Measurements from ENCODE around the gene RPP40.
"Not testable (repeated sequence)": the region's sequence is repeated elsewhere in the genome, so short reads cannot be mapped to it uniquely, and the experiment has no call there.

The RPP40 gene

DNA sequence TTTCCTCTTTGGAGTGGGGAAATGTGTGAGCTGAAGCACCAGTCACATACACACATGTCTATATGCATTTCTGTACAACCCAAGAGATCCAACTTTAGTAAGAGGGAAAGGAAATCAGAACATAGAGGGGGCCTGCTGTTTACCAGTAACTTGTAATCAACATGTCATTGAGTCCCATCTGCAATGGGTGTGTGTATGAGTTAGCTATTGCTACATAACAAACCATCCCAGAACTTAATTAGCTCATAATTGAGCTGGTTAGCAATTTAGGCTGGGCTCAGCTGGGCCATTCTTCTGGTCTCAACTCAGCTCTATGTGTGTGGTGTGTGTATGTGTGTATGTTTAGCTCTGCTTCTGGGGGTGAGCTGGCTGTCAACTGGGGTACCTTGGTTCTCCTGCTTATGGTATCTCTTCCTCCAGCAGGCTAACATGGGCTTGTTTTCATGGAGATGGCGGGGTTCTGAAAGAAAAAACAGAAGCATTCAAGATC, 10.3 kb upstream of the RPP40 start:
- H3K27ac ChIP-seq (ENCODE audit: low read depth, low read length): no peak overlapping the region
- no peaks in the 10 kb centered on the region for H3K9me3 ChIP-seq (ENCODE audit: control insufficient read depth, insufficient read depth, low read length)
- H3K27me3 ChIP-seq (ENCODE audit: control insufficient read depth, insufficient read depth, low read length): no peaks in the 10 kb centered on the region
- no peaks in the 10 kb centered on the region for H3K4me1 ChIP-seq (ENCODE audit: control insufficient read depth, insufficient read depth, low read length)
- no peak overlapping the region for H3K4me3 ChIP-seq (ENCODE audit: low read depth, low read length)
- H3K9ac ChIP-seq (ENCODE audit: low read depth, low read length): no peak overlapping the region
- H3K36me3 ChIP-seq (ENCODE audit: control insufficient read depth, insufficient read depth, low read length): no peaks in the 10 kb centered on the region

DNA sequence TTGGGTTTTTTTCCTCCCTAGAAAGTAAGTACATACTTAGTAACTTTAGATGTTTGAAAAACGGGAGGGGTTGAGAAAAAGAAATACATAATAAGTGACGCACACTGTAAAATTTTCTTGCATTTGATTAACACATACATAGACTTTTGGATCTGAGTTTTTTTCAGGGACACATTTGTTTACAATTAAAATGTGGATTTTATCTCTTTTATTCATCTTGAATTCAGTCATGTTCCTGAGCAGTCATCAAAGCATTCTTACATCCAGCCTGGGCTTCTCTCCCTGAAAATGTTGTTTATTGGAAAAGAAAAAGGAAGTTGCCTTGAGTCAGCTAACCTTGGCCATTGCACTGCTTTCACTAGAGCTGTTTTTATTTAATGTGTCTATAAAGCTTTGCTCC, 8.7 kb upstream of the RPP40 start:
- Histone ChIP-seq H3K9me3 (ENCODE audit: control insufficient read depth, insufficient read depth, low read length) (no peaks in the 10 kb centered on the region), H3K4me3 (ENCODE audit: low read depth, low read length) (no peak overlapping the region), H3K4me1 (ENCODE audit: control insufficient read depth, insufficient read depth, low read length) (no peaks in the 10 kb centered on the region), H3K9ac (ENCODE audit: low read depth, low read length) (no peak overlapping the region), H3K27me3 (ENCODE audit: control insufficient read depth, insufficient read depth, low read length) (no peaks in the 10 kb centered on the region), H3K27ac (ENCODE audit: low read depth, low read length) (no peak overlapping the region), H3K36me3 (ENCODE audit: control insufficient read depth, insufficient read depth, low read length) (no peaks in the 10 kb centered on the region)

DNA sequence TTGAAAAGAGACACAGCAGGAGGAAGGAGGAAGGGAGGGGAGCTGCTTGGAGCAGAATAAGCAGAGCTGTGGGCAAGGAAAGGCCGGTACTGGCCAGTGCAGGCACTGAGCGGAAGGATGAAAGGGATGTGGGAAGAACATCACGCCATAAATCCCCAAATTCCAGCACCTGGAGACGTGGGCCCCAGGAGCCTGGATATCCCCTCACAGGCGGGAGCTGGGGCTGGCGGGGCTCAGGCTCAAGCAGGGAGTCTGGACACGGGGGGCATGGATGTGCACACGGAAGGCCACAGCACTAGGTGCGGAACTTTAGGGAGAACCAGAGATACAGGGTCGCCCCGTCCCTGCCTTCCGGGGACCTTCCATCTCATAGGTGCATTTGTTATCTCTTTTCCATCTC, 7.5 kb upstream of the RPP40 start:
- Histone ChIP-seq H3K27ac (ENCODE audit: low read depth, low read length) (no peak overlapping the region), H3K9ac (ENCODE audit: low read depth, low read length) (no peak overlapping the region), H3K4me1 (ENCODE audit: control insufficient read depth, insufficient read depth, low read length) (no peaks in the 10 kb centered on the region), H3K36me3 (ENCODE audit: control insufficient read depth, insufficient read depth, low read length) (no peaks in the 10 kb centered on the region), H3K4me3 (ENCODE audit: low read depth, low read length) (no peak overlapping the region), H3K27me3 (ENCODE audit: control insufficient read depth, insufficient read depth, low read length) (no peaks in the 10 kb centered on the region), H3K9me3 (ENCODE audit: control insufficient read depth, insufficient read depth, low read length) (no peaks in the 10 kb centered on the region)

DNA sequence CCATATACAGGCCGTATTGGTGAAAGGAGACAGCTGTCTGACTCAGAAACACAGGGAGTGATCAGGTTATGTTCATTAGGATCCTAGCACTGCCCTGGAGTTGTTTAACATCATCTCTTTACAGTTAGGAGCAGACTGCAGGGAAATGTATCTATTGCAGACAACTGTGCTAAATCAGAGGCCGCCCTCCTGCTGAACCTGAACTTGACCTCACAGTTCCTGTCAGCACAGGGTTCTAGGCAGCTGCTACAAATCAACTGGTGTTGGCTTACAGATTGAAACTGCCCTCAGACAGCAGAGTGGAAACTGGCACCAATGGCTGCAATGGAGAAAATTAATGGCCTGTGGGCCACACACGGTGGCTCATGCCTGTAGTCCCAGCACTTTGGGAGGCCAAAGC, 3.7 kb upstream of the RPP40 start:
- H3K9me3 ChIP-seq (ENCODE audit: control insufficient read depth, insufficient read depth, low read length): no peaks in the 10 kb centered on the region
- no peak overlapping the region for H3K27ac ChIP-seq (ENCODE audit: low read depth, low read length)

DNA sequence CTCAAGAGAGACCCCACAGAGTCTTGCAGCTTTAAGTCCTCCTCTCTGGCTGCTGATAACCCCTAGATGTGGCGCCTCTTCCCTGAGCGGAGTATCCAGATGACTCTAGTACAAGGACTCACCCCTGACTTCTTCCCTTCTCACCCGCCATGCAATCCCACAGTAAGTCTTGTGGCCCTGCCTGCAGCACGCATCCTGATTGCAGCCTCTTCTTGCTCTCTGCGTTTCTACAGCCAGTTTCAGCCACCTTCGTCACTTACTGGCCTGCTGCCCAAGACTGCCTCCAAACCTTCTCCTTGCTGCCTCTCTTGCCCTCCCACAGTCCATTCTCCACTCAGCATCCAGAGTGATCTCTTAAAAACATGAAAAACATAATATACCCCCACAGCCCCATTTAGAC, 2.4 kb upstream of the RPP40 start:
- Histone ChIP-seq H3K4me3 (ENCODE audit: low read depth, low read length) (no peak overlapping the region), H3K36me3 (ENCODE audit: control insufficient read depth, insufficient read depth, low read length) (peaks cover 9% of the 10 kb centered on the region), H3K9ac (ENCODE audit: low read depth, low read length) (no peak overlapping the region), H3K9me3 (ENCODE audit: control insufficient read depth, insufficient read depth, low read length) (no peaks in the 10 kb centered on the region), H3K4me1 (ENCODE audit: control insufficient read depth, insufficient read depth, low read length) (peaks cover 5% of the 10 kb centered on the region; the same call in 1 of the 2 replicates), H3K27me3 (ENCODE audit: control insufficient read depth, insufficient read depth, low read length) (no peaks in the 10 kb centered on the region), H3K27ac (ENCODE audit: low read depth, low read length) (no peak overlapping the region)

More for the DNA sequence above, 3.7 kb upstream of the RPP40 start:
- H3K4me1 ChIP-seq (ENCODE audit: control insufficient read depth, insufficient read depth, low read length): peaks cover 5% of the 10 kb centered on the region; the same call in 1 of the 2 replicates
- no peaks in the 10 kb centered on the region for H3K27me3 ChIP-seq (ENCODE audit: control insufficient read depth, insufficient read depth, low read length)
- no peak overlapping the region for H3K4me3 ChIP-seq (ENCODE audit: low read depth, low read length)
- H3K36me3 ChIP-seq (ENCODE audit: control insufficient read depth, insufficient read depth, low read length): no peaks in the 10 kb centered on the region
- H3K9ac ChIP-seq (ENCODE audit: low read depth, low read length): no peak overlapping the region

DNA sequence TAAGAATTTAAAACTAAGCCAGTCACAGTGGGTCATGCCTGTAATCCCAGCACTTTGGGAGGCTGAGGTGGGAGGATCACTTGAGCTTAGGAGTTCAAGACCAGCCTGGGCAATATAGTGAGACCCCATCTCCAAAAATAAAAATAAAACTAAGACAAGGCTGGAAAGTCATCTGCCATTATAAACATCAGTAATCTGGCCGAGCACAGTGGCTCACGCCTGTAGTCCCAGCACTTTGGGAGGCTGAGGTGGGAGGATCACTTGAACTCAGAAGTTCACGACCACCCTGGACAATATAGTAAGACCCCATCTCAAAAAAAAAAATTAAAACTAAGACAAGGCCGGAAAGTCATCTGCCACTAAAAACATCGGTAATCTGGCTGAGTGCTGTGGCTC, 1.2 kb upstream of the RPP40 start:
- H3K36me3 ChIP-seq (ENCODE audit: control insufficient read depth, insufficient read depth, low read length): peaks cover 11% of the 10 kb centered on the region
- H3K9ac ChIP-seq (ENCODE audit: low read depth, low read length); H3K27ac ChIP-seq (ENCODE audit: low read depth, low read length): not testable (repeated sequence)

DNA sequence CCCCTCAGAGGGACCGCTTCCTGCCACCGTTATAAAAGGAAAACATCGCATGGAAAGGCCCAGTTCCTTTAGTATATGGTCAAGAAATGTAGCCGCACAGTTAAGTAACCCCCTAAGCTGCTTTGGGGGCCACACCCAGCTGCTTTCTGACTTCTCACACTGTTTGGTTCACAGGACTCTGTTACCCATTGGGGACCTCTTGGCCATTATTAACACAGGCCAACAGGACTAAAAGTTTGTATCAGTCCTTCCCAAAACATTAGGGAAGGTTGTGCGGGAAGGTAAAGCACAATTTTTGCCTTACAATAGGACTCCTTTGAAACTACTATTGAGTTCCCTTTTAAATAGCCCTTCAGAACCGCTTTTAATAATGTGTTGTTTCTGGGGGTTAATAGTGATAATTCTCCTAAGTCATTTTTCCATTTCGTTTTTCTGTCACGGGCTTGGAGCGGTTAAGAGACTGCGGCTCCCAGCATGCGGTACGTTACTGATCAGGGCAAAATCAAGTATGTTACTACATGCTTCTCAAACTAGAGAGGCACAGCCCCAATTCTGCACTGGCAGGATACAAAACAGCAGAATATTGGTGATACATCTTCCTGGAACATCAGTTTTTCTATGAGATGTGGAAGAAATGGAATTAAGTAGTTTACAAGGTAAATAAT, 668 bp upstream of the RPP40 start:
- no peaks in the 10 kb centered on the region for H3K27me3 ChIP-seq (ENCODE audit: control insufficient read depth, insufficient read depth, low read length)
- H3K36me3 ChIP-seq (ENCODE audit: control insufficient read depth, insufficient read depth, low read length): peaks cover 11% of the 10 kb centered on the region
- peak overlapping the region; percentile 98 for H3K4me3 ChIP-seq (ENCODE audit: low read depth, low read length)
- peaks cover 5% of the 10 kb centered on the region; the same call in 1 of the 2 replicates for H3K4me1 ChIP-seq (ENCODE audit: control insufficient read depth, insufficient read depth, low read length)
- no peaks in the 10 kb centered on the region for H3K9me3 ChIP-seq (ENCODE audit: control insufficient read depth, insufficient read depth, low read length)
- H3K27ac ChIP-seq (ENCODE audit: low read depth, low read length): peak overlapping the region; percentile 64
- peak overlapping the region; percentile 73; the same call in 1 of the 2 replicates for H3K9ac ChIP-seq (ENCODE audit: low read depth, low read length)

More for the DNA sequence above, 1.2 kb upstream of the RPP40 start:
- H3K4me1 ChIP-seq (ENCODE audit: control insufficient read depth, insufficient read depth, low read length); H3K4me3 ChIP-seq (ENCODE audit: low read depth, low read length); H3K27me3 ChIP-seq (ENCODE audit: control insufficient read depth, insufficient read depth, low read length); H3K9me3 ChIP-seq (ENCODE audit: control insufficient read depth, insufficient read depth, low read length): not testable (repeated sequence)

DNA sequence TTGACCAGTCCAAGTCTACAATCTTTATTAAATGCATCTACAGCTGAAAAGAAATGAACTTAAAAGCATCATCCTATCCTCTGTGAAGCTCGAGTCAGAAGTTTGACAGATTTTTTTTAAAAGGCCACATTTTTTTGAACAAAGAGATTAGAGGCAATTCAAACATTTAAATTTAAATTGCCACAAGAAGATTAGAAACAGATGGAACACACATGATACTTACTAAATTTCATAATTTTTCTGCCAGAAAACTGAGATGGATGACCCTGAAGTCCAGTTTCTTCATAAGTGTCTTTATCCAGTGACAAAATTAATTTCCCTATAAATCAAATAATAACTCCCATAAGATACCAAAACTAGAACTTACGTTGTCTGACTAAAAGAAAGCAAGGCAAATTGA, 4.3 kb downstream of the RPP40 start:
- Histone ChIP-seq H3K9ac (ENCODE audit: low read depth, low read length) (no peak overlapping the region), H3K27ac (ENCODE audit: low read depth, low read length) (no peak overlapping the region), H3K4me1 (ENCODE audit: control insufficient read depth, insufficient read depth, low read length) (peaks cover 4% of the 10 kb centered on the region; the same call in 1 of the 2 replicates), H3K27me3 (ENCODE audit: control insufficient read depth, insufficient read depth, low read length) (no peaks in the 10 kb centered on the region), H3K4me3 (ENCODE audit: low read depth, low read length) (no peak overlapping the region), H3K9me3 (ENCODE audit: control insufficient read depth, insufficient read depth, low read length) (no peaks in the 10 kb centered on the region), H3K36me3 (ENCODE audit: control insufficient read depth, insufficient read depth, low read length) (peaks cover 25% of the 10 kb centered on the region)

DNA sequence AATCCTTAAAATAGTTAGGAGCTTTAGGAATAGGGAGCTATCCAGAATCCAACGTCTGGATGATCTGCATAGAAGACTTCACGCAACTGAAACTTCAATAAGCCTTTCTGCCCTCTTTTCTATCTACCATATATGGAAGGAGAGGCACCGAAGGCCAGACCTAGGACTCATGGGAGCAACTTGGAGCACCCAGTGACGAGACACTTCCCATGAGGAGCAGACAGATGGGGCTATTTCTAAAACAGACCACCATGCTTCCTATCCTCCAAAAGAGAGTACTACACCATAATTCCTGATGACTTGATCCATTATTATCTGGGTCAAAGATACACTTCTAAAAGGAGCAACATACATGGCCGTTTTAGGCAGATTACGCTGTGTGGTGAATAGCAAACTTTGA, 6.0 kb downstream of the RPP40 start:
- H3K27ac ChIP-seq (ENCODE audit: low read depth, low read length): no peak overlapping the region
- H3K4me1 ChIP-seq (ENCODE audit: control insufficient read depth, insufficient read depth, low read length): no peaks in the 10 kb centered on the region
- peaks cover 28% of the 10 kb centered on the region for H3K36me3 ChIP-seq (ENCODE audit: control insufficient read depth, insufficient read depth, low read length)
- no peaks in the 10 kb centered on the region for H3K9me3 ChIP-seq (ENCODE audit: control insufficient read depth, insufficient read depth, low read length)
- no peak overlapping the region for H3K4me3 ChIP-seq (ENCODE audit: low read depth, low read length)
- no peak overlapping the region for H3K9ac ChIP-seq (ENCODE audit: low read depth, low read length)
- no peaks in the 10 kb centered on the region for H3K27me3 ChIP-seq (ENCODE audit: control insufficient read depth, insufficient read depth, low read length)

DNA sequence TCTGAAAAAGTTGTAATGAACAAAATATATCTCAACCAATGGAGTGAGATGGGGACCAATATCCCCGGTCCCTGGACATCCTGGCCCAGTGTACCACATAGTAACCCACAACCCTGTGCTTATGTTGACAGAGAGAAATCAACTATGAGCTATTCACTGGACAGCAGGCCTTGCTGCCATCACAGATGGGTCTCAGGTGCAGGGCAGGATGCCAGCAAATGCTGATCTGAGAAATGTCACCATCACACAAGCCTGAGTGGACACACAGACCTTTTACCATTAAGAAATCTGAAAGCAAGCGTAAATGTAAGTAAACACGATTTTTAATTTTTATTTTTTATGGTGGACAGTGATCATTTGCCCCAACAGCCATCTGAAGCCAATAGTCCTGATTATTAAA, 9.1 kb downstream of the RPP40 start:
- H3K4me1 ChIP-seq (ENCODE audit: control insufficient read depth, insufficient read depth, low read length): no peaks in the 10 kb centered on the region
- H3K36me3 ChIP-seq (ENCODE audit: control insufficient read depth, insufficient read depth, low read length): peaks cover 17% of the 10 kb centered on the region
- H3K27me3 ChIP-seq (ENCODE audit: control insufficient read depth, insufficient read depth, low read length): no peaks in the 10 kb centered on the region
- no peak overlapping the region for H3K27ac ChIP-seq (ENCODE audit: low read depth, low read length)
- no peaks in the 10 kb centered on the region for H3K9me3 ChIP-seq (ENCODE audit: control insufficient read depth, insufficient read depth, low read length)
- H3K9ac ChIP-seq (ENCODE audit: low read depth, low read length): no peak overlapping the region
- H3K4me3 ChIP-seq (ENCODE audit: low read depth, low read length): no peak overlapping the region

DNA sequence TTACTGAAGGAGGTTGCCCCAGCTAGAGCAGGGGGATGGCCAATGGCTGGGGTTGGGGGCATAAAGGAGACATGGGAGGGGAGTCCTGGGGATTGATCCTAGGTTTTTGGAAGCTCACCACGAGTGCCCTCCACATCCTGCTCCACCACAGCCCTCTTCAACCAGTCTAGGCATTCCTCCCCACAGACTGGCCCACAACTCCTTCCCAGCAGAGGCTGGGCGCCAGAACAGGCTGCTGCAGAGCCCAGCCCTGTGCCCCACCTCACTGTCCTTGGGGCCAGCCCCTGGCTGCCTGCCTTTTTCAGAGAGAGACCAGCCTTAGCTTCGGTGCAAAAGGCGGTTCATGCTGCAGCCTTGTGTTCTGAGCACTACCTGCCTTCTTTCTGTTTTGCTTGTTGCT, 16.4 kb downstream of the RPP40 start:
- Histone ChIP-seq H3K27me3 (ENCODE audit: control insufficient read depth, insufficient read depth, low read length) (no peaks in the 10 kb centered on the region), H3K27ac (ENCODE audit: low read depth, low read length) (no peak overlapping the region), H3K36me3 (ENCODE audit: control insufficient read depth, insufficient read depth, low read length) (no peaks in the 10 kb centered on the region), H3K4me1 (ENCODE audit: control insufficient read depth, insufficient read depth, low read length) (no peaks in the 10 kb centered on the region), H3K9ac (ENCODE audit: low read depth, low read length) (no peak overlapping the region), H3K4me3 (ENCODE audit: low read depth, low read length) (no peak overlapping the region), H3K9me3 (ENCODE audit: control insufficient read depth, insufficient read depth, low read length) (no peaks in the 10 kb centered on the region)

Measured in HUES48 (cell line).